ENCODE results near the gene KAT7.
"Not testable (repeated sequence)": the region's sequence is repeated elsewhere in the genome, so short reads cannot be mapped to it uniquely, and the experiment has no call there.

Gene KAT7

GRCh38 chr17:49809056-49809455 lies 20.6 kb downstream of the KAT7 start:
- DNase-seq (ENCODE audit: low spot score): no peak

GRCh38 chr17:49814781-49815529 lies 26.5 kb downstream of the KAT7 start:
- DNase-seq (ENCODE audit: low spot score): no peak

DNA sequence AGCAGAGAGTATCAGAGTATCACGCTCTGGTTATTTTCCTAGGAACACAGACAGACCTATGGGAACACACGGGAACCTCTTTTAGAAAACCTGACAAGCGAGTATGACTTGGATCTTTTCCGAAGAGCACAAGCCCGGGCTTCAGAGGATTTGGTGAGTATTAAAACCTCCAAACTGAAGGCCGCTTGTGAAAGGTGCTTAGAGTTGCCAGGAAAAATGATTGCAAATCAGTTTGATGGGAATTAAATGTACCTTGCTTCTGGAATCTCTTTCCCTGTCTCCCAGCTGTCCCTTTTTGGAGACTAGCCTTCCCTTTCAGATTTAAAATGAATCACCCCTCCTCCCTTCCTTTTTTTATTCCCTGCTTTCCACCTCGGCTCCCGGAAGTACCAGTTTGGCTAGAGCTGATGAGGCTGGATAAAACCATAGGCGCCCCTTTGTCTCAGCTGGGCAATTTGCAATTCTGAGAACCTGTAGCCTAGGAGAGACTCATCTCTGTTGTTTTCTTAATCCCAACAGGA lies 27.3 kb downstream of the KAT7 start:
- DNase-seq (ENCODE audit: low spot score): no peak

DNA sequence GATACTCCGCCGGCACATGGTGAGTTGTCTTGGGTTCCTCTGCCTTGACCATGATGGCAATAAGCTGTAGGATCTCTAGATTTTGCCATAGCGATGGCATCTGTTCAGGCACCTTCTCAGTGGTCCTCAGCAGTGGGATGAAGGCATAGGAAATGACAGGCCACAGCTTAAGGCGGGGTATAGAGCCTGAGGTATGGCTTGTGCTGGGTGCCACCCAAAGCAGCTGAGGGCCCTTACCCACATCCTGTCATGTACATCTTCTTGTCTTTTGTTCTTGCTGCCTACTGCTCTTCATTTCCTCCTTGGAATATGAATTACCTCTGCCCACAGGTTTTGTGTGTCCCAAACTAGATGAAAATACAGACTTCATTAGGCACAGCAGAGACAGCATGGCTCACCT lies 29.5 kb downstream of the KAT7 start:
- DNase-seq (ENCODE audit: low spot score): no peak

DNA sequence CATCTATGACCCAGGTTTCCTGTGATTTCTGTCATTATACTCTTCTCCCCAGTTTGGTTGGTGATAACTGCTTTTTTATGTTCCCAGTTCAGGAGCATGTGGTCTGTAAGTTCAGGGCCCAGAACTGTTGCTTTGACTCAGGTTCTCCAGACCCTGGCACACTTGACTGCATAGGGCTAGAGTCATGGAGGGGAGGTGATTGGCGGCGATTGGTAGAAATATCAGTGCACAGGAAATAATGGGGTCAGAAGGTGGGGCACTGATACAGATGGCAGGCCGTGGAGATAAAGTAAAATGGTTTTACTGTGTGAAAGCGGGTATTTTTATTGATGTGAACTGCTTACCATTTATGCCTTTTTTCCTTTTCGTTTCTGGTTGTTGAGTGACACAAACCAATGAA lies 30.7 kb downstream of the KAT7 start:
- DNase-seq (ENCODE audit: low spot score): no peak

GRCh38 chr17:49819651-49820050 lies 31.2 kb downstream of the KAT7 start:
- no peak for DNase-seq (ENCODE audit: low spot score)

GRCh38 chr17:49820773-49821172 lies 32.3 kb downstream of the KAT7 start:
- DNase-seq (ENCODE audit: low spot score): no peak

GRCh38 chr17:49821466-49821865 lies 33.0 kb downstream of the KAT7 start:
- no peak for DNase-seq (ENCODE audit: low spot score)

- no peak for DNase-seq (ENCODE audit: low spot score)
Measured at GRCh38 chr17:49821916-49822315, 33.4 kb downstream of the KAT7 start.

DNA sequence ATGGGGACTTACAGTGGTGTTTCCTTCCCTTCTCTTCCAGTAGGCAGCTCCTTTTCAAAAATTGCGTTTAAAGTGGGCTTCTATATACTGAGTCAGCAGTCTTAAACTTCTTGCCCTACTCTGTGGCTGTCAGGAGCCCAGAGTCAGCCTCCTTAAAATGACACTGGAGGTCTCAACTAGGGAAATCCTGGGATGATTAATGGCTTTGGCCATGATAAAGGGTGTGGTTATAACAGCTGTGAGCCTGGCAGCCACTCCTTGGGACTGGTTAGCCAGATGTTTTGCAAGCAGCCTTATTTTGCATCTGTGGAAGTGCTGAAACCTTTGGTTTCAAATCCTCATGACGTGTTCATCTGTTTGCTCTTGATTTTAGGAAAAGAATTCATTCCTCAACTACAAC lies 34.3 kb downstream of the KAT7 start:
- no peak for DNase-seq (ENCODE audit: low spot score)

DNA sequence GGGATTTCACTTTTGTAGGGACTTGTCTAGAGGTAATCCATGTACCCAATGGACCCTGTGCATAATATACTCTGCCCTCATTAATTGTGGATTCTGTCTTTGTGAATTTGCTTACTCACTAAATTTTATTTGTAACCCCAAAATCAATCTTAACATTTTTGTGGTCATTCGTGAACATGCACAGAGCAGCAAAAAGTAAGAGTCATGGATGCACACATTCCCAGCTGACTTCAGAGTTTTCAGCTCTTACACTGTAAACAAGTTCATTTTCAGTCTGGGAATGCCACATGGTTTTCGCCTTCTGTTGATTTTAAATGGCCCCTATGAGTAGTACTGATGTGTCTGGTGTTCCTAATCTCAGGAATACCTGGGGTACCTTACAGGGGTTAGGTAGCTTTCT lies 35.1 kb downstream of the KAT7 start:
- no peak for DNase-seq (ENCODE audit: low spot score)

DNA sequence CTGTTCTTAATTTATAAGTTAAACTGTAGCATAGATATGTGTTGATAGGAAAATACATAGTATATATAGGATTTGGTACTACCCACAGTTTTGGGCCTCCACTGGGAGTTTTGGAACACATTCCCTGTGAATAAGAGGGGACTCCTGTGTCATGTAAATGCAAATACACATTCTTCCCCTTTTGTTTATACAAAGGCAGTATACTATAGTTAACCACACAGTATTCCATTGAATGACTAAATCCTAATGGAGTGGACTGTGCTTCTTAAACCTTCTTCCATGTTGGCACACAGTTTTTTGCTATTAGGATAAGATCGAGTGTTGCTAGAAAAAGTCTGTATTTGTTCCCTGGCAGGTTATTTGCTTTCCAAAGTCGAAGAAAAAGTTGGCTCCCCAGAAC lies 37.2 kb downstream of the KAT7 start:
- DNase-seq (ENCODE audit: low spot score): no peak

DNA sequence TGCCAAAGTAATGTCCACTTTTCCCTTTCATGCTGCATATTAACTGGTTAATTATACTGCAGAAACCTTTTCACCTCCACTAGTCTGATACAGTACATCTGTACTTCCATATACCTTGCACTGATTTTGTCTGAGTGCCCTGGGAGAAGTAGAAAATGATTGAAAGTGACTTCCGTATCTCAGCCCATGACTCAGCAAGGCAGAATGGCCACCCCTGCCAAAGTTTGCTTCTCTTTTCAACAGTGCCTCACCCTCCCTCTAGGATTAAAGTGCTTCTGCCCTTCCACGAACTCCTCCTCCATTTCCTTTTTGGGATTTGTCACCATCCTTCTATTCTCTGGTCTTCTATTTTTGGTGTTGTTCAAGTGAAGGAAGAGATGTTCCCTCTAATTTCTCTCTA lies 39.8 kb downstream of the KAT7 start:
- DNase-seq (ENCODE audit: low spot score): not testable (repeated sequence)

DNA sequence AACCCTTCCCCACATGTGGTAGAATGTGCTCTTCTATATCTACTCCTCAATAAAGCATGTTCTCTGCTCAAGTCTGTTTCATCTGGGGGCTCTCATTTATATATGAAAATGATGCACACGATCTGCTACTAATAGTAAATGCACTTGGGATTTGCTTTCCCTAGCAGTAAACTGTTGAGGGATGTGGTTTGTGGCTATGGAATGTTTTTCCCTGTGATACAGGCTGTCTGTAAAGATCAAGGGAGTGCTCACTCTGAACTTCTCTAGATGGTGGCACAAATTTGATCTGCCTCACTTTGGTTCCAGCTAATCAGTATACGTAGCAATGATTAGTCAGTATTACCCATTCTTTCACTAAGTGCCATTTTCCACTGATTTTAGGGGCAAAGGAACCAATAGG lies 40.5 kb downstream of the KAT7 start:
- DNase-seq (ENCODE audit: low spot score): no peak

DNA sequence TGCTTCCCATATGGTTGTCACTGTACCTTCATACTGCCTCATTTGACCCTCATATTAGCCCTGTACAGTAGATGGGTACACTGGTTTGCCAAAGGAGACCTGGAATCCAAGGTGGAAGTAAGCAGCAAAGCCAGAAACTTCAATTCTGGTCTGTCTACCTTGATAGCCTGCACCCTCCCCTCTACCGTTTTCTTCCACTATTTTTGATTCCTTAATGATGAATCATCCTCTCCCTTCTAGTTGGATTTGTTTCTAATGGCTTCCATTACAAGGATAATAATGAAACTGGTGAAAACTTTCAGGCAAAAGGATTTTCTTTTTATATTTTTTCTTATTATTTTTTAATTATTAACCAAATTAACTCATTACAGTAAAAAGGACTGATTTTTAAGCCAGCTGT lies 42.1 kb downstream of the KAT7 start:
- no peak for DNase-seq (ENCODE audit: low spot score)

DNA sequence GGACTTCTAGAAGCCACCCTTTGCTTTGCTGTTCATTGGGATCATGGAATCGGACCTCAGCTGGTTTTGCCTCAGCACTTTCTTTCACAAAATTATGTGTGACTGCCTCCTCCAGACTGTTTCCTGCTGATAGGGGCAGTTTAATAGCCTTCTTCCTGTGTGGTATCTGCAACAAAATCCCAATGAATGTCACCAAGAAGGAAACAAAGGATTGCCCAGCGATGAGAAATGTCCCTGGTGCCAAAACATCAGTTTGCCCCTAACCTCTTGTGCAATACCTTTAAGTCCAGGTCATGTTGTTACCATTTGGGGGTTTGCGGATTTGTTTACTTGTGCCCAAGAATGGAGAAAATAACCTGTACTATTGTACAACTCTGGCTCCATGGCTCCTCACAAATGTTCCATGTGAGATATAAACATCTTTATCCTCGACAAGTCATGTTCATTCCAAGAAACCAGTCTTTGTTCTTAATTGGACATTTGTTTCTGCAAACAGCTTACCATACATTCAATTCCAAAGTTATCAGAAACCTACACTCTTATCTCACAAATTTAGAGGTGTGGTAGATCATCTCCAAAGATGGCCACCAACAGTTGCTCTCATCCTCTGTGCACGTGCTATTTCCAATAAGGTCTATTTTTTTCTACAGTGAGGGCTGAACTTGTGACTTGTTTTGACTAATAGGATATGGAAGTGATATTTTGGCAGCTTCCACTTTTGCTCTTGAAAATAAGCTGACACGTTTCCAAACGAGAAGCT lies 44.5 kb downstream of the KAT7 start:
- DNase-seq (ENCODE audit: low spot score): peak; percentile 61

DNA sequence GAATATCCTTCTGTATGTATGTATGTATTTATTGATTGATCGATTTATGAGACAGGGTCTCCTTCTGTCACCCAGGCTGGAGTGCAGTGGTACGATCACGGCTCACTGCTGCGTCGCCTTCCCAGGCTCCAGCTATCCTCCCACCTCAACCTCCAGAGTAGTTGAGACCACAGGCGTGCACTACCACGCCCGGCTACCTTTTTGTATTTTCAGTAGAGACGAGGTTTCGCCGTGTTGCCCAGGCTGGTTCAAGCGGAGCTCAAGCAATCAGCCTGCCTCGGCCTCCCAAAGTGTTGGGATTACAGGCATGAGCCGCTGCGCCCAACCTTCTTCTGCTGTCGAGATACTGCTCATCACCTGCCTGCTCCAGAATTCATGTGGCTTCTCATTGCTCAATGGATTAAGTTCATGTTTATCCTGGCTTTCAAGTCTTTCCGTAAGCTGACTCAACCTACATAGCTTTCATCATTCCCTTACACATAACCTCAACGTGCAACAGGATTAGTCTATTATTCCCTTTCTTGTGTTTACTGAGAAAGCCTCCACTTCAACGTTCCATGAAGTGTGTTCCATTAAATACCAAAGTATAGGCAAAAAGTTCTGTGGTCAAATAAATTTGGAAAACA lies 45.8 kb downstream of the KAT7 start:
- DNase-seq (ENCODE audit: low spot score): no peak

DNA sequence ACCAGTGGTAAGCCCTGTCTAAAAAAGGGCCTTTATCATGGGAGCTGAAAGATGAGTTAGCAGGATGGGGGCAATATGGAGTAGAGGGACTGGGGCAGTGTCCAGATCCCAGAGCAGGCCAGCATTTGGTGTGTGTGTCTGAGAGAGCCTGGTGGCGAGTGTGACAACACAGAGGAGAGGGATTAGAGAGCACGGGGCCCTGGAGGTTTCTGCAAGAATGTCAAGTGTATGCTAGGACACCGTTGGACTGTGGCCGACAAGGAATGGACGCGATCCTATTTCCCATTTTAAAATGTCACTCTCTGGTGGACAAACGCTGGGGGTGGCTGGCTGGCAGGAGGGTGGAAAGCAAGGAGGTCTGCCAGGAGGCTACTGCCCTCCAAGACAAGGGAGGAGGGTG lies 47.0 kb downstream of the KAT7 start:
- DNase-seq (ENCODE audit: low spot score): no peak

DNA sequence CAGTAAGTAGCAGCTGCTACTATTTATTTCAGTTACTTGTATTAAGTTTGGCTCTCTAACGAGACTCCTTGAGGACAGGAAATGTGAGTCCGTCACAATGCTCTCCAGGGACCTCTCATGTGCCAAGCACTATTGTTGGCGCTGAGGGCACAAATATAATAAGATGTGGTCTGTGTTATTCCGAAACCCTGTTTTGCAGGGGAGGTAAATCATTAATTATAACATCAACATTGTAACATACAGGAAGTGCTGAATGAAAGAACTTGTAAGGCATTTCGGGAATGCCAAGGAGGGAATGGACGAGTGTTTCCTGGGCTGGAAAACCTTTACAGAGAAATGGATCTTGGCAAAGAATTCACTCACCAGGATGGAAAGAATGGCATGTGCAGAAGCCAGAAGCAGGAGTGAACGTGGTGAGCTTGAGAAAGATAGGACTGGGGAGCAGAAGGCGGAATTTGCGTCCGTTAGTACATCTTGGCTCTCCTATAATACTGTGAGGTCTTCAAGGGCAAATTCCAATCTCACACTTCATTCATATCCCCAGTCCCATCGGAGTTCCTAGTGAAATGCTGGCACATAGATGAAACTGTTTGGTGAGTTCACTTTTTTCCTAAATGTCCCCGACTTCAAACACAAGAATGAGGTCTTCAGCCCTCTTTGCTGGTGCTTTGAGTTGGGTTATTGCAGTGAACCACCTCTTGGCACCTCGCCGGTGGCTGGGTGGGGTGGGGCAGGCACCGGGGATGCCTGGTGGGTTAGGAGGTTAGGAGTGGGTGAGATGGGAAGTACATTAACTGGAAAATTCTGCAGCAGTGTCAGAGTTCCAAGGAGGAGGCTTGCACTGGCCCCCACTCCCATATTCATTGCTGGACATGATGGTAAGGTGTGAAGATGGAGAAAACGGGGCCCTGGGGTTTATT lies 47.9 kb downstream of the KAT7 start:
- peak; percentile 46 for DNase-seq (ENCODE audit: low spot score)

DNA sequence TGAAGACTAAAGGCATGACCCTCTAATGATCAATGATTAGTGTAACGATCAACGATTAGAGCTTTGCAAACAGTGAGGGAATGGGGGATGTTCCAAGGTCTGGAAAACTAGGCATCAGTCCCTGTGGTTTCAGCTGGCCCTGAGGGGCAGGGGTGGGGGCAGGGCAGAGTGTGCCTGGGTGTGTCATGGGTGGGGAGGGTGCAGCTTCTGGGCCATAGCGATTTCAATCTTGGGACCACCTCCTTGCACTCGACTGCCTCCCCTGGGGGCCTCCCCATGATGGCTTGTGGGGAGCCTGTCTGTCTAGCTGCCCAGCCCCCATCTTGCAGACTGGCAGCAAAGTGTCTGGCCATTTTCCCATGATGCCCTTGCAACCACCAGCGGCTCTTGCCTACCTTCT lies 51.0 kb downstream of the KAT7 start:
- DNase-seq (ENCODE audit: low spot score): no peak

- no peak for DNase-seq (ENCODE audit: low spot score)
Measured at GRCh38 chr17:49841548-49841947, 53.1 kb downstream of the KAT7 start.

GRCh38 chr17:49842371-49842770 lies 53.9 kb downstream of the KAT7 start:
- no peak for DNase-seq (ENCODE audit: low spot score)
